Right lobe of liver (tissue), 6 donors: ENCODE data around the gene C16orf82. TPM values are rescaled to one million over a fixed set of nuclear protein-coding genes. Genes with fewer than 3 reads are reported as not detected.

Source experiments
- ATAC-seq, 4 donors: fragments of 200-7000 bp; cut with Tn5 transposase; one replicate each; pipeline ENCODE4 v1.9.1; 2020; ENCODE audit warnings: mild to moderate bottlenecking in 4 of 4, moderate library complexity in 4 of 4
- DNase-seq, 3 donors: peaks; one replicate each; pipeline ENCODE4 v3.0.0-alpha.2; 2020
- H3K27ac ChIP-seq, 3 donors: fragments of 200-600 bp; one replicate each; pipeline ENCODE4 v1.8.0; 2022
- H3K27me3 ChIP-seq, 2 donors: fragments of 200-600 bp; one replicate each; pipeline ENCODE4 v1.8.0; 2022
- H3K36me3 ChIP-seq, 4 donors: fragments of 200-600 bp; sonication (generic) in 1 of 4; one replicate each; pipeline versions ENCODE4 v1.5.1 to v1.8.0; 2017 to 2022; ENCODE audit warnings: control low read depth in 1 of 4
- H3K4me1 ChIP-seq, 4 donors: fragments of 200-600 bp; sonication (generic) in 1 of 4; one replicate each; pipeline versions ENCODE4 v1.5.1 to v1.8.0; 2017 to 2022; ENCODE audit warnings: control low read depth in 1 of 4
- H3K4me3 ChIP-seq, 3 donors: fragments of 200-600 bp; one replicate each; pipeline ENCODE4 v1.8.0; 2022
- H3K9me3 ChIP-seq, 4 donors: fragments of 200-600 bp; sonication (generic) in 1 of 4; one replicate each; pipeline versions ENCODE4 v1.5.1 to v1.8.0; 2017 to 2022; ENCODE audit warnings: control low read depth in 1 of 4
- CTCF ChIP-seq, 4 donors: fragments of 200-600 bp in 3 of 4; fragments of 450-650 bp in 1 of 4; IDR thresholded peaks; one replicate each; pipeline versions ENCODE4 v1.5.1 to v1.8.0; 2016 to 2022; ENCODE audit warnings: antibody characterized with exemption in 4 of 4, mild to moderate bottlenecking in 2 of 4
- POLR2A ChIP-seq: fragments of 450-650 bp; IDR thresholded peaks from one replicate; pipeline ENCODE4 v1.6.1; 2017; ENCODE audit warnings: antibody characterized with exemption, mild to moderate bottlenecking
- WGBS: methylation state at CpG from one replicate; pipeline ENCODE4 v1.1.6; 2018; ENCODE audit warnings: low coverage, low lambda C conversion rate; ENCODE audit not compliant: insufficient coverage; ENCODE audit errors: missing lambda C conversion rate; 5-methylcytosine and 5-hydroxymethylcytosine counted together
- intact Hi-C, 2 donors: fragments of 100-400 bp; cut with DNase I; formaldehyde crosslinking; loops; one replicate each; pipeline versions ENCODE4 v1.11.2 to v1.14.1; 2022
- total RNA-seq, 6 experiments: library from RNA; depleted of rRNA in 2 of 6; stranded (reverse); fragments of >200 nt in 2 of 6; fragmentation: NEBNext Ultra II Directional in 3 of 6; extraction: Animal tissue kit (Norgen Biotek cat#: 25700) in 3 of 6; gene quantifications; one replicate each; pipeline versions ENCODE4 v1.1.0 to v1.2.4, GENCODE V29; 2016 to 2023
- donor health status: DM: no; HTN: yes; CAD: no.
- donor health status: DM: no; HTN: no; CAD: no.
- donor health status: DM: no; HTN: no; CAD: no.
- donor health status: DM: no; HTN: yes; CAD: no.
- donor health status: DM: no; HTN: yes; CAD: no.

C16orf82 gene
- total RNA-seq, 6 experiments from 2014 or later: not detected

GRCh38 chr16:27027971-27028370 lies 38.8 kb upstream of the C16orf82 start:
- no peaks in the 10 kb centered on the region for H3K36me3 ChIP-seq
- no peaks in the 10 kb centered on the region for H3K4me1 ChIP-seq
- WGBS: 58% methylated on average over 4 of the region's 7 CpGs
- H3K4me3 ChIP-seq: no peak overlapping the region
- no peaks in the 10 kb centered on the region for H3K27me3 ChIP-seq
- intact Hi-C loops: no loop called here
- ATAC-seq (no peak), DNase-seq (no peak)
- H3K27ac ChIP-seq: no peak overlapping the region
- TF ChIP-seq CTCF (IDR thresholded peaks at IDR 0.05): no peak
- TF ChIP-seq POLR2A: no peak
- H3K9me3 ChIP-seq: no peaks in the 10 kb centered on the region

- WGBS: 62% methylated on average over 7 of the region's 7 CpGs
- TF ChIP-seq POLR2A: no peak
- TF ChIP-seq CTCF (IDR thresholded peaks at IDR 0.05): no peak
- no peaks in the 10 kb centered on the region for H3K9me3 ChIP-seq
- H3K36me3 ChIP-seq: no peaks in the 10 kb centered on the region
- H3K27ac ChIP-seq: no peak overlapping the region
- H3K4me1 ChIP-seq: no peaks in the 10 kb centered on the region
- DNase-seq (no peak), ATAC-seq (no peak)
- no peaks in the 10 kb centered on the region for H3K27me3 ChIP-seq
- no peak overlapping the region for H3K4me3 ChIP-seq
- intact Hi-C loops: no loop called here
Measured at GRCh38 chr16:27028591-27029110, 38.1 kb upstream of the C16orf82 start.

- ATAC-seq (no peak), DNase-seq (no peak)
- TF ChIP-seq CTCF (IDR thresholded peaks at IDR 0.05) (no peak), POLR2A (no peak)
- H3K27me3 ChIP-seq: no peaks in the 10 kb centered on the region
- intact Hi-C loops: no loop called here
- no peak overlapping the region for H3K4me3 ChIP-seq
- H3K36me3 ChIP-seq: no peaks in the 10 kb centered on the region
- no peaks in the 10 kb centered on the region for H3K9me3 ChIP-seq
- H3K27ac ChIP-seq: no peak overlapping the region
- no peaks in the 10 kb centered on the region for H3K4me1 ChIP-seq
- 62% methylated on average over 5 of the region's 6 CpGs for WGBS
Measured at GRCh38 chr16:27029525-27029924, 37.2 kb upstream of the C16orf82 start.

- H3K4me3 ChIP-seq: no peak overlapping the region
- intact Hi-C loops: no loop called here
- H3K27ac ChIP-seq: no peak overlapping the region
- 72% methylated on average over 11 of the region's 12 CpGs for WGBS
- H3K27me3 ChIP-seq: no peaks in the 10 kb centered on the region
- H3K4me1 ChIP-seq: no peaks in the 10 kb centered on the region
- H3K36me3 ChIP-seq: no peaks in the 10 kb centered on the region
- DNase-seq: no peak
- no peaks in the 10 kb centered on the region for H3K9me3 ChIP-seq
- ATAC-seq: no peak
- TF ChIP-seq POLR2A (no peak), CTCF (IDR thresholded peaks at IDR 0.05) (no peak)
Measured at GRCh38 chr16:27033281-27033979, 33.3 kb upstream of the C16orf82 start.
